ENCODE measurements around the gene TMEM115.

GRCh38 chr3:50339485-50340146 is 19.7 kb downstream of the TMEM115 start:
- TF ChIP-seq, protein P1, sequence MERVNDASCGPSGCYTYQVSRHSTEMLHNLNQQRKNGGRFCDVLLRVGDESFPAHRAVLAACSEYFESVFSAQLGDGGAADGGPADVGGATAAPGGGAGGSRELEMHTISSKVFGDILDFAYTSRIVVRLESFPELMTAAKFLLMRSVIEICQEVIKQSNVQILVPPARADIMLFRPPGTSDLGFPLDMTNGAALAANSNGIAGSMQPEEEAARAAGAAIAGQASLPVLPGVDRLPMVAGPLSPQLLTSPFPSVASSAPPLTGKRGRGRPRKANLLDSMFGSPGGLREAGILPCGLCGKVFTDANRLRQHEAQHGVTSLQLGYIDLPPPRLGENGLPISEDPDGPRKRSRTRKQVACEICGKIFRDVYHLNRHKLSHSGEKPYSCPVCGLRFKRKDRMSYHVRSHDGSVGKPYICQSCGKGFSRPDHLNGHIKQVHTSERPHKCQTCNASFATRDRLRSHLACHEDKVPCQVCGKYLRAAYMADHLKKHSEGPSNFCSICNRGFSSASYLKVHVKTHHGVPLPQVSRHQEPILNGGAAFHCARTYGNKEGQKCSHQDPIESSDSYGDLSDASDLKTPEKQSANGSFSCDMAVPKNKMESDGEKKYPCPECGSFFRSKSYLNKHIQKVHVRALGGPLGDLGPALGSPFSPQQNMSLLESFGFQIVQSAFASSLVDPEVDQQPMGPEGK (CRISPR knock-in tag; IDR thresholded peaks at IDR 0.05; ENCODE audit: borderline replicate concordance), result no peak
- TF ChIP-seq ZNF70 (CRISPR knock-in tag; IDR thresholded peaks at IDR 0.05), result no peak
- no peak for TF ChIP-seq GLIS3 (CRISPR knock-in tag; IDR thresholded peaks at IDR 0.05)
- no peak for TF ChIP-seq ZFP3 (CRISPR knock-in tag; IDR thresholded peaks at IDR 0.05)
- no peak for TF ChIP-seq OSR1 (CRISPR knock-in tag; IDR thresholded peaks at IDR 0.05)
- no peak for TF ChIP-seq ESRRG (CRISPR knock-in tag; IDR thresholded peaks at IDR 0.05)
- no peak for TF ChIP-seq ARNTL (CRISPR knock-in tag; IDR thresholded peaks at IDR 0.05; ENCODE audit: borderline replicate concordance, low read depth)
- no peak for TF ChIP-seq TSHZ2 (CRISPR knock-in tag; IDR thresholded peaks at IDR 0.05)
- TF ChIP-seq ZNF8 (CRISPR knock-in tag; IDR thresholded peaks at IDR 0.05), result no peak
- TF ChIP-seq, protein P2, sequence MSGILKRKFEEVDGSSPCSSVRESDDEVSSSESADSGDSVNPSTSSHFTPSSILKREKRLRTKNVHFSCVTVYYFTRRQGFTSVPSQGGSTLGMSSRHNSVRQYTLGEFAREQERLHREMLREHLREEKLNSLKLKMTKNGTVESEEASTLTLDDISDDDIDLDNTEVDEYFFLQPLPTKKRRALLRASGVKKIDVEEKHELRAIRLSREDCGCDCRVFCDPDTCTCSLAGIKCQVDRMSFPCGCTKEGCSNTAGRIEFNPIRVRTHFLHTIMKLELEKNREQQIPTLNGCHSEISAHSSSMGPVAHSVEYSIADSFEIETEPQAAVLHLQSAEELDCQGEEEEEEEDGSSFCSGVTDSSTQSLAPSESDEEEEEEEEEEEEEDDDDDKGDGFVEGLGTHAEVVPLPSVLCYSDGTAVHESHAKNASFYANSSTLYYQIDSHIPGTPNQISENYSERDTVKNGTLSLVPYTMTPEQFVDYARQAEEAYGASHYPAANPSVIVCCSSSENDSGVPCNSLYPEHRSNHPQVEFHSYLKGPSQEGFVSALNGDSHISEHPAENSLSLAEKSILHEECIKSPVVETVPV (CRISPR knock-in tag; IDR thresholded peaks at IDR 0.05), result no peak
- no peak for TF ChIP-seq ZNF565 (CRISPR knock-in tag; conservative IDR thresholded peaks at IDR 0.05; ENCODE audit: low read depth)
- TF ChIP-seq POU6F1 (CRISPR knock-in tag; IDR thresholded peaks at IDR 0.05; ENCODE audit: borderline replicate concordance, low read depth), result no peak
- TF ChIP-seq TOX (CRISPR knock-in tag; IDR thresholded peaks at IDR 0.05; ENCODE audit: borderline replicate concordance), result no peak
- TF ChIP-seq, protein P3, sequence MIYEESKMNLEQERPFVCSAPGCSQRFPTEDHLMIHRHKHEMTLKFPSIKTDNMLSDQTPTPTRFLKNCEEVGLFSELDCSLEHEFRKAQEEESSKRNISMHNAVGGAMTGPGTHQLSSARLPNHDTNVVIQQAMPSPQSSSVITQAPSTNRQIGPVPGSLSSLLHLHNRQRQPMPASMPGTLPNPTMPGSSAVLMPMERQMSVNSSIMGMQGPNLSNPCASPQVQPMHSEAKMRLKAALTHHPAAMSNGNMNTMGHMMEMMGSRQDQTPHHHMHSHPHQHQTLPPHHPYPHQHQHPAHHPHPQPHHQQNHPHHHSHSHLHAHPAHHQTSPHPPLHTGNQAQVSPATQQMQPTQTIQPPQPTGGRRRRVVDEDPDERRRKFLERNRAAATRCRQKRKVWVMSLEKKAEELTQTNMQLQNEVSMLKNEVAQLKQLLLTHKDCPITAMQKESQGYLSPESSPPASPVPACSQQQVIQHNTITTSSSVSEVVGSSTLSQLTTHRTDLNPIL (CRISPR knock-in tag; IDR thresholded peaks at IDR 0.05; ENCODE audit: low read depth), result no peak

Measured in SK-N-SH treated with all-trans-retinoic acid at 6 μM for 48 hours (cell line).